H9 (cell line): ENCODE results near the gene GIMAP1. TPM values are rescaled to one million over a fixed set of nuclear protein-coding genes. Genes with fewer than 3 reads are reported as not detected.

Source experiments
- DNase-seq: peaks from one replicate; pipeline ENCODE4 v3.0.0-alpha.2; 2017
- H2AFZ ChIP-seq: one replicate; pipeline ENCODE4 v1.6.1; 2013; ENCODE audit warnings: mild to moderate bottlenecking, low read length, control low read depth, moderate library complexity
- H2AK5ac ChIP-seq: 2 replicates; pipeline ENCODE4 v1.6.1; 2013; ENCODE audit warnings: low read length, control low read depth, mixed read lengths; ENCODE audit not compliant: insufficient read length
- H2BK120ac ChIP-seq: one replicate; pipeline ENCODE4 v1.6.1; 2013; ENCODE audit warnings: low read depth, mild to moderate bottlenecking, low read length, control low read depth, inconsistent platforms; ENCODE audit not compliant: poor library complexity, severe bottlenecking
- H2BK12ac ChIP-seq: 2 replicates; pipeline ENCODE4 v1.6.1; 2013; ENCODE audit warnings: low read length, control low read depth, mixed read lengths, low read depth; ENCODE audit not compliant: insufficient read length
- H2BK15ac ChIP-seq: 2 replicates; pipeline ENCODE4 v1.6.1; 2013; ENCODE audit warnings: low read depth, low read length, control low read depth
- H2BK20ac ChIP-seq: one replicate; pipeline ENCODE4 v1.6.1; 2013; ENCODE audit warnings: low read depth, mild to moderate bottlenecking, low read length, control low read depth, inconsistent platforms; ENCODE audit not compliant: poor library complexity, severe bottlenecking
- H2BK5ac ChIP-seq: 2 replicates; pipeline ENCODE4 v1.6.1; 2013; ENCODE audit warnings: low read length, control low read depth, mixed read lengths; ENCODE audit not compliant: insufficient read length
- H3K14ac ChIP-seq: 2 replicates; pipeline ENCODE4 v1.6.1; 2013; ENCODE audit warnings: low read length, control low read depth; ENCODE audit not compliant: insufficient read depth
- H3K18ac ChIP-seq: 2 replicates; pipeline ENCODE4 v1.6.1; 2013; ENCODE audit warnings: low read depth, mild to moderate bottlenecking, mixed read lengths, low read length, control low read depth; ENCODE audit not compliant: insufficient read length
- H3K23ac ChIP-seq: 2 replicates; pipeline ENCODE4 v1.6.1; 2013; ENCODE audit warnings: low read length, control low read depth, mixed read lengths, low read depth; ENCODE audit not compliant: insufficient read length
- H3K23me2 ChIP-seq: 2 replicates; pipeline ENCODE4 v1.6.1; 2013; ENCODE audit warnings: low read depth, mild to moderate bottlenecking, mixed read lengths, low read length, control low read depth; ENCODE audit not compliant: insufficient read length, poor library complexity, severe bottlenecking
- H3K27ac ChIP-seq: 2 replicates; pipeline ENCODE4 v1.5.1; 2013; ENCODE audit warnings: low read length, control low read depth, mixed read lengths, low read depth; ENCODE audit not compliant: insufficient read length
- H3K27me3 ChIP-seq: 2 replicates; pipeline ENCODE4 v1.6.1; 2013; ENCODE audit warnings: low read length, control low read depth, inconsistent platforms; ENCODE audit not compliant: insufficient read depth
- H3K4ac ChIP-seq: 2 replicates; pipeline ENCODE4 v1.6.1; 2013; ENCODE audit warnings: low read depth, mild to moderate bottlenecking, control low read depth, inconsistent platforms, low read length, moderate library complexity
- H3K4me1 ChIP-seq: 2 replicates; pipeline ENCODE4 v1.6.1; 2013; ENCODE audit warnings: low read length, control low read depth, inconsistent platforms; ENCODE audit not compliant: insufficient read depth
- H3K4me2 ChIP-seq: 2 replicates; pipeline ENCODE4 v1.6.1; 2013; ENCODE audit warnings: low read length, control low read depth, mixed read lengths; ENCODE audit not compliant: insufficient read length, insufficient read depth
- H3K56ac ChIP-seq: 2 replicates; pipeline ENCODE4 v1.6.1; 2013; ENCODE audit warnings: low read depth, mild to moderate bottlenecking, mixed read lengths, low read length, control low read depth; ENCODE audit not compliant: insufficient read length
- H3K79me1 ChIP-seq: 2 replicates; pipeline ENCODE4 v1.6.1; 2013; ENCODE audit warnings: low read depth, mild to moderate bottlenecking, moderate library complexity, low read length, control low read depth, inconsistent platforms; ENCODE audit not compliant: insufficient read depth, poor library complexity, severe bottlenecking
- H3K79me2 ChIP-seq: 2 replicates; pipeline ENCODE4 v1.6.1; 2013; ENCODE audit warnings: low read length, control low read depth, inconsistent platforms; ENCODE audit not compliant: insufficient read depth
- H3K9ac ChIP-seq: 2 replicates; pipeline ENCODE4 v1.6.1; 2013; ENCODE audit warnings: low read length, control low read depth, mixed read lengths; ENCODE audit not compliant: insufficient read length; ENCODE audit errors: extremely low read depth
- H3K9me3 ChIP-seq: one replicate; pipeline ENCODE4 v1.6.1; 2013; ENCODE audit warnings: low read depth, low read length, inconsistent platforms; ENCODE audit not compliant: control insufficient read depth
- H3T11ph ChIP-seq: one replicate; pipeline ENCODE4 v1.6.1; 2013; ENCODE audit warnings: mild to moderate bottlenecking, low read length, control low read depth, inconsistent platforms
- H4K20me1 ChIP-seq: one replicate; pipeline ENCODE4 v1.6.1; 2013; ENCODE audit not compliant: control insufficient read depth, insufficient read length, insufficient read depth
- H4K5ac ChIP-seq: 2 replicates; pipeline ENCODE4 v1.6.1; 2013; ENCODE audit warnings: low read depth, mild to moderate bottlenecking, mixed read lengths, low read length, control low read depth; ENCODE audit not compliant: insufficient read length
- H4K8ac ChIP-seq: replicated peaks from 2 replicates; pipeline ENCODE4 v1.6.1; 2013; ENCODE audit warnings: low read length, control low read depth, mixed read lengths, low read depth; ENCODE audit not compliant: insufficient read length
- H4K91ac ChIP-seq: 2 replicates; pipeline ENCODE4 v1.6.1; 2013; ENCODE audit warnings: low read depth, mild to moderate bottlenecking, moderate library complexity, mixed read lengths, low read length, control low read depth; ENCODE audit not compliant: insufficient read length
- H3K27ac Mint-ChIP-seq, 3 experiments: 2 replicates in 2 of 3; 3 replicates in 1 of 3; pipeline ENCODE4 v1.8.0; 2020 to 2021; ENCODE audit warnings: mixed read lengths in 3 of 3, mild to moderate bottlenecking in 1 of 3, moderate library complexity in 1 of 3
- H3K27me3 Mint-ChIP-seq: 2 replicates; pipeline ENCODE4 v1.8.0; 2021; ENCODE audit warnings: low read depth, mild to moderate bottlenecking, moderate library complexity, mixed read lengths
- H3K36me3 Mint-ChIP-seq, 3 experiments: 2 replicates in 2 of 3; 3 replicates in 1 of 3; pipeline ENCODE4 v1.8.0; 2020 to 2021; ENCODE audit warnings: low read depth in 3 of 3, mixed read lengths in 3 of 3; ENCODE audit not compliant: insufficient read depth in 1 of 3
- H3K4me1 Mint-ChIP-seq, 2 experiments: 2 replicates each; pipeline ENCODE4 v1.8.0; 2020; ENCODE audit warnings: mixed read lengths in 2 of 2
- H3K4me3 Mint-ChIP-seq, 2 experiments: 2 replicates in 1 of 2; 3 replicates in 1 of 2; pipeline ENCODE4 v1.8.0; 2020 to 2021; ENCODE audit warnings: mild to moderate bottlenecking in 2 of 2, mixed read lengths in 2 of 2, moderate library complexity in 1 of 2
- H3K9me3 Mint-ChIP-seq, 2 experiments: 2 replicates in 1 of 2; 3 replicates in 1 of 2; pipeline ENCODE4 v1.8.0; 2020; ENCODE audit warnings: mild to moderate bottlenecking in 2 of 2, mixed read lengths in 2 of 2, moderate library complexity in 1 of 2
- WGBS: extraction: QIAGEN DNeasy Blood & Tissue Kit; methylation state at CpG from one replicate; pipeline ENCODE4 v1.1.7; 2013; ENCODE audit warnings: missing lambda C conversion rate, low lambda C conversion rate, mixed read lengths; ENCODE audit not compliant: insufficient read length; ENCODE audit errors: extremely low coverage; 5-methylcytosine and 5-hydroxymethylcytosine counted together
- total RNA-seq: library from RNA; stranded (reverse); gene quantifications from 2 replicates; pipeline ENCODE4 v1.2.1, GENCODE V29; 2021
- TF ChIP-seq, protein P1 (sequence below): fragments of 200-600 bp; sonication (generic); conservative IDR thresholded peaks from 3 replicates; pipeline ENCODE4 v1.8.0; 2021; ENCODE audit warnings: antibody characterized with exemption, mild to moderate bottlenecking

Gene GIMAP1
- total RNA-seq, 1 experiment from 2014 or later = not detected

GRCh38 chr7:150759479-150759878 lies 43.1 kb downstream of the GIMAP1 start:
- Histone ChIP-seq H3K79me1 (no peaks in the 10 kb centered on the region), H3K9me3 (no peaks in the 10 kb centered on the region), H3K27ac (no peak overlapping the region), H3T11ph (no peak overlapping the region), H2AFZ (no peak overlapping the region), H2BK5ac (no peak overlapping the region), H3K14ac (no peak overlapping the region), H2BK120ac (no peak overlapping the region), H3K9ac (no peak overlapping the region), H2BK15ac (no peak overlapping the region), H3K23me2 (no peaks in the 10 kb centered on the region), H4K5ac (no peak overlapping the region), H4K91ac (no peak overlapping the region), H3K56ac (no peak overlapping the region), H3K79me2 (no peaks in the 10 kb centered on the region), H4K8ac (no peak overlapping the region), H3K27me3 (no peaks in the 10 kb centered on the region; the same call in 1 of the 2 replicates), H3K4me1 (no peaks in the 10 kb centered on the region), H3K4ac (no peak overlapping the region), H2BK20ac (no peak overlapping the region), H3K23ac (no peak overlapping the region), H4K20me1 (no peaks in the 10 kb centered on the region), H2BK12ac (no peak overlapping the region), H2AK5ac (no peak overlapping the region), H3K18ac (no peak overlapping the region), H3K4me2 (no peak overlapping the region)
- TF ChIP-seq, protein P1, sequence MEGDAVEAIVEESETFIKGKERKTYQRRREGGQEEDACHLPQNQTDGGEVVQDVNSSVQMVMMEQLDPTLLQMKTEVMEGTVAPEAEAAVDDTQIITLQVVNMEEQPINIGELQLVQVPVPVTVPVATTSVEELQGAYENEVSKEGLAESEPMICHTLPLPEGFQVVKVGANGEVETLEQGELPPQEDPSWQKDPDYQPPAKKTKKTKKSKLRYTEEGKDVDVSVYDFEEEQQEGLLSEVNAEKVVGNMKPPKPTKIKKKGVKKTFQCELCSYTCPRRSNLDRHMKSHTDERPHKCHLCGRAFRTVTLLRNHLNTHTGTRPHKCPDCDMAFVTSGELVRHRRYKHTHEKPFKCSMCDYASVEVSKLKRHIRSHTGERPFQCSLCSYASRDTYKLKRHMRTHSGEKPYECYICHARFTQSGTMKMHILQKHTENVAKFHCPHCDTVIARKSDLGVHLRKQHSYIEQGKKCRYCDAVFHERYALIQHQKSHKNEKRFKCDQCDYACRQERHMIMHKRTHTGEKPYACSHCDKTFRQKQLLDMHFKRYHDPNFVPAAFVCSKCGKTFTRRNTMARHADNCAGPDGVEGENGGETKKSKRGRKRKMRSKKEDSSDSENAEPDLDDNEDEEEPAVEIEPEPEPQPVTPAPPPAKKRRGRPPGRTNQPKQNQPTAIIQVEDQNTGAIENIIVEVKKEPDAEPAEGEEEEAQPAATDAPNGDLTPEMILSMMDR = no peak
- H3K9me3 Mint-ChIP-seq = peaks cover 4 to 5% of the 10 kb centered on the region in 2 experiments; a peak in 2 of 5 replicates
- no peak overlapping the region for H3K27ac Mint-ChIP-seq
- H3K27me3 Mint-ChIP-seq = peaks cover 67% of the 10 kb centered on the region
- DNase-seq = no peak
- no peaks in the 10 kb centered on the region for H3K4me1 Mint-ChIP-seq
- no peak overlapping the region for H3K4me3 Mint-ChIP-seq
- H3K36me3 Mint-ChIP-seq = no peaks in the 10 kb centered on the region
- WGBS = no CpG with 5 or more reads among the region's 1 CpG
